GM21526 (cell line): ENCODE results near the gene UGP2.
A peak's percentile ranks its signal among the peaks of the same experiment; 100 is the strongest.
"Not testable (repeated sequence)": the region's sequence is repeated elsewhere in the genome, so short reads cannot be mapped to it uniquely, and the experiment has no call there.

ENCODE experiments used
- ATAC-seq: cut with Tn5 transposase; IDR thresholded peaks from one replicate; pipeline ENCODE4 v1.9.1; 2021; ENCODE audit warnings: moderate library complexity; ENCODE audit not compliant: unreplicated experiment, low FRiP score

The UGP2 gene

DNA sequence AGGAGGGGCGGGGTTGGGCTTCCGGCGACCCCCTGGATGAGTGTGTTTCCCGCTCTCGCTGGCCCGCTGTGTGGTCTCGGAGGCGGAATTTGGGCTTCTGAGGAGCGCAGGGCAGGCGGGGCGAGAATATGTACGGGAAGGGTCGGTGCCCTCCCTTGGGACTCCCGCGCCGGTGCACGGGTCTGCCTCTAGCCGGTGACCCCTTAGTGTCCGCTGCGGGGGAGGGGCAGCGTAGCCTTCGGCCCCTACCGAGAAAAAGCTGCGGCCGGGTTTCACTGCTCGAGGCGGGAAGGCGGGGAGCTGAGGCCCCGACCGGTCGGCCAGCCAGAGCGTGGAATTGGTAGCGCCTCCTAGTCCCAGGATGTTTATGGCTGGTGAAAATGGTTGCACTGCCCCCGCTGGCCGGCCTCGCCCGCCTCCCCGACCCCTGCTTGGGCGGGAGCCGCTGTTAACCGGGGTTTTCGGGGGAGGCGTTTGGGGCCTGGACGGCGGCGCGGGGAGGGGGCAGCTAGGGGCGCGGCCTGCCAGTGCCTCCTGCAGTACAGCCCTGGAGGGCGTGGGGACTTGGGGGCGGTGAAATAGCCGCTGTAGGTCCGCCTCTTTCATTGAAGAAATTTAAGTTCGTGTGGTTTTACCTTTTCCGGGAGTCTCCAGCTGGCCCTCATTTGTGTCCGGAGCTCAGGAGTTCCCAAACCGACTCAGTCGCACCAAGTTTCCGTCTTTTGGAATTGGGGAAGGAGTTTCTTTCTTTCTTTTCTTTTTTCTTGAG lies at the start of gene UGP2:
UGP2 (plus strand) TSS at position 643 of the 769 bp plus-strand sequence. CDS start 290 bp downstream, outside the sequence.
- peak; percentile 57 for ATAC-seq

DNA sequence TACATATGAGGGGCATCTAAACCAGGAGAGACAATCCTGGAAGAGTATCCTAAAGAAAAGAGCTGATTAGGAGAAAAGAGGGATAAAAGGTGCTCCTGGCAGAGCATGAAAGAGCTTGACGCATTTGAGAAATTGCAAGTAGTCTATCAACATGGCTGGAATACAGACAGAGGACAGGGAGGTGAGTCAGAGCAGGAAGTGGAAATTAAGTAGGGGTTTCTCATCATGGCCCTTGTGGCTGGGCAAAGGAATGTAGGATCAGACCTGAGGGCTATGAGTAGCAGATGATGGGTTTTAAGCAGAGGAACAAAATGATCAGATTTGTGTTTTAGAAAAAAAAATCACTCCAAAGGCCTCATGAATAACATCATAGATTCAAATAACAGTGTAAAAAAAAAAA lies 49.2 kb upstream of the UGP2 start:
- ATAC-seq = no peak

DNA sequence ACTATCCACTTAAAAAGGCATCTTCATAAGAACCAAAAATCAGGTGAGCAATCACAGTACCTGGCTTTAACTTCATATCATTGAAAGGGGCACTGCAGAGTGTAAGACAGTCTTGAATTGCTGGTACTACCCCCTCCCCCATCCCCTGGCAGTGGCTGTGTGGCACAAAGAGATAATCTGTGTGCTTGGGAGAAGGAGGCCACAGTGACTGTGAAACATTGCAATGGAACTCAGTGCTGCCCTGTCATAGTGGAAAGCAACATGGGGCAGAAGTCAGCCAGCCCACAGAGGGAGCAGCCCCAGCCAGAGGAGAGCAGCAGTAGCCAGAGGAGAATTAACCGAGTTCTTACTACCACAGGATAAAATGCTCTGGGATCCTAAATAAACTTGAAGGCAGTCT lies 45.3 kb upstream of the UGP2 start:
- no peak for ATAC-seq

DNA sequence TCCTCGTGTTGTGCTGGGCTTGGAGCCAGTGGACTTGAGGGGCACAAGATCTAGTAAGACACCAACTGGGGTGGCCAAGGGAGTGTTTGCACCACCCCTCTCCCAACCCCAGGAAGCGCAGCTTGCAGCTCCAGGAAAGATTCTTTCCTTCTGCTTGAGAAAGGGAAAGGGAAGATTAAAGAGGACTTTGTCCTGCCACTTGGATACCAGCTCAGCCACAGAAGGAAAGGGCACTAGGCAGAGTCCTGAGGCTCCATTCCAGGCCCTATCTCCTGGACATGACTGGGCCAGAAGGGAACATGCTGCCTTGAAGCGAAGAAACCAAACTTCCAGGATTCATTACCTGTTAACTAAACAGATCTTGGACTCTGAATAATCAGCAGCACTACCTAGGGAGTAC lies 44.9 kb upstream of the UGP2 start:
- no peak for ATAC-seq

DNA sequence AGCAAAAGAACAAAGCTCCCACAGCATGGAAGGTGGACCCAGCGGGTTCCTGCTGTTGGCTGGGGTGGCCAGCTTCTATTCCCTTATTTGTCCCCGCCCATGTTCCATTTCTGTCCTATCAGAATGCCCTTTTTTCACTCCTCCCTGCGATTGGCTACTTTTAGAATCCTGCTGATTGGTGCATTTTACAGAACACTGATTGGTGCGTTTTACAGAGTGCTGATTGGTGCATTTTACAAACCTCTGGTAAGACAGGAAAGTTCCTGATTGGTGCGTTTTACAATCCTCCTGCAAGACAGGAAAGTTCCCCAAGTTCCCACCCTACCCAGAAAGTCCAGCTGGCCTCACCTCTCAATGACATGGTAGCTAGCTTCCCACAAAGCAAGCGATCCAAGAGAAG lies 40.2 kb upstream of the UGP2 start:
- ATAC-seq = no peak

DNA sequence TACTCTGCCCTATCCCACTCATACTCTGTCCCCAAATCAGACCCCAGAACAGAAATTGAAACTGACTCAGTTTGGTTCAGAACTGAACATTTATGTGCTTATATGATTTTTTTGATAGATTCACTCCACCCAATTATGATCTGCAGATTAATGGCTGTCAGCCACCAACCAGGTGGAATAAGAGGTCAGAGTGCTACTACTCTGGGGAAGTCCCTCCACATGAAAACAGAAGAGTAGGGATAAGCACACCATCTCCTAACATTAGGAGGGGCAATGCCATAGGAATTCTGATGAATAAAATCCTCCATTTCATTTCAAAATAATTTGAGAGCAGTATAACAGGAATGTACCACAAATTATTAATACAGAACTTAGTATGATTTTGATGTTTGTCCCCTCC lies 36.3 kb upstream of the UGP2 start:
- ATAC-seq = no peak

DNA sequence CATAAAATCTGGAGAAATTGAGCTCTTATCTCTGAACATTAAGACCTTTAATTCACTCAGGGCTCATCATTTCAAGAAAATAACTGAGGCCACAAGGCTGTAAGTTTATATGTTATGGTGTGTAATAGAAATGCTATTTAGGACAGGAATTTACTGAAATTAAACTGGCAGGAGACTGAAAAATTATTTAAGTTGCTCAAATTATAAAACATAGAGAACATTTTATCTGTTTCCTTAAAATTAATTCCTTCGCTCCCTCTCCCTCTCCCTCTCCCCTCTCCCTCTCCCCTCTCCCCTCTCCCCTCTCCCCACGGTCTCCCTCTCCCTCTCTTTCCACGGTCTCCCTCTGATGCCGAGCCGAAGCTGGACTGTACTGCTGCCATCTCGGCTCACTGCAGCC lies 33.7 kb upstream of the UGP2 start:
- ATAC-seq = not testable (repeated sequence)

DNA sequence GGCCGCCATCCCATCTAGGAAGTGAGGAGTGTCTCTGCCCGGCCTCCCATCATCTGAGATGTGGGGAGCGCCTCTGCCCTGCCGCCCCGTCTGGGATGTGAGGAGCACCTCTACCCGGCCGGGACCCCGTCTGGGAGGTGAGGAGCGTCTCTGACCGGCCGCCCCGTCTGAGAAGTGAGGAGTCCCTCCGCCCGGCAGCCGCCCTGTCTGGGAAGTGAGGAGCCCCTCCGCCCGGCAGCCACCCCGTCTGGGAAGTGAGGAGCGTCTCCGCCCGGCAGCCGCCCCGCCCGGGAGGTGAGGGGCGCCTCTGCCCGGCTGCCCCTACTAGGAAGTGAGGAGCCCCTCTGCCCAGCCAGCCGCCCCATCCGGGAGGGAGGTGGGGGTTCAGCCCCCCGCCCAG lies 32.8 kb upstream of the UGP2 start:
- not testable (repeated sequence) for ATAC-seq

DNA sequence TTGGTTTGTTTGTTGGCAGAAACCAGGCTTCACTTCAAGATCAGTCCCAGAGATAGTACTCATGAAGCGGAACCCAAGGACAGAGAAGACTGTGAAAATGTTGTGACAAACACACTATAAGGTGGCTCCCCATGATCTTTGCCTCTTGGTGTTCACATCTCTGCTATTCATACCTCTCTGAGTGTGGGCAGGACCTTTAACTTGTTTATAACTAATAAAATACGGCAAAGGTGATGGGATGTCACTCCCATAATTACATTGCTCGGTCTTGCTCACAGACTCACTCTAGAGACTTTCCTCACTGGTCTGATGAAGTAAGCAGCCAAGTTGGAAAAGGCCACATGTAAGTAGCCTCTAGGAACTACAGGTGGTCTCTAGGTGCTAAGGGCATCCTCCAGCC lies 30.6 kb upstream of the UGP2 start:
- no peak for ATAC-seq

DNA sequence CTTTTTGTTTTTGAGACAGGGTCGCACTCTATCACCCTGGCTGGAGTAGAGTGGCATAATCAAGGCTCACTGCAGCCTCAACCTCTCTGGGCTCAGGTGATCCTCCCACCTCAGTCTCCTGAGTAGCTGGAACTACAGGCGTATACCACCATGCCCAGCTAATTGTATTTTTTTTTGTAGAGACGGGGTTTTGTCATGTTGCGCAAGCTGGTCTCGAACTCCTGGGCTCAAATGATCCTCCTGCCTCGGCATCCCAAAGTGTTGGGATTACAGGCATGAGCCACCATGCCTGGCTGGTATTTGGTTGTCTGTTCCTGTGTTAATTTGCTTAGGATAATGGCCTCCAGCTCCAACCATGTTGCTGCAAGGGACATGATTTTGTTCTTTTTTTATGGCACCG lies 29.8 kb upstream of the UGP2 start:
- not testable (repeated sequence) for ATAC-seq

DNA sequence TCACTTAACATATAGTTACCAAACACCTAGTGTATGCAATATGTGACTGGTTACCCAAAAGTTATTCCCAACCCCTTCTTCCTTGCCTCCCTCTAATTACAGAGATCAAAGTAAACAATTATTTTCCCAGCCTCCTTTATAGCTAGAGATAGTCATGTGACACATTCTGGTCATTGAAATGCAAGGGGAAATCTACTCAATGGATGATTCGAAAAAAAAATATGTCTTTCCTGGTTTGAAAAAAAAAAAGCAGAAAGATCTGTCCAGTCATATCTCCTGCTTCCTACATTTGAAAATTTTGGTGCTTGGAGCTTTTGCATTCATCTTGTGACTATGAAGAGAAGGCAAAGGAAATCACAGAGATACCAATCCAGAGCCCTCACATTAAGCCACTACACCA lies 27.6 kb upstream of the UGP2 start:
- no peak for ATAC-seq

DNA sequence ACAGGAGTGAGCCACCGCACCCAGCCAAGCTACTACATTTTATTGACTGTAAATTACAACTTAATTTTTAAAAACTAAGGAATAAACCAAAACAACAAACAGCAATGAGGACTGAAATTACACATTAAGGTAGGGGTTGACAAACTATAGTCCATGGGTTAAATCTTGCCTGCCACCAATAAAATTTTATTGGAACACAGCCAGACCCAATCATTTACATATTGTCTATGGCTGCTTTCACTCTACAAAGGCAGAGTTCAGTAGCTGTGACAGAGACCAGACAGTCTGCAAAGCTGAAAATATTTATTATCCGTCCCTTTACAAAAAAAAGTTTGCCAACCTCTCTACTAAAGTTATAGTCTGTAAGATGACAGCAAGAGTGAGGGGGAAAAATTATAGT lies 24.3 kb upstream of the UGP2 start:
- ATAC-seq = no peak

DNA sequence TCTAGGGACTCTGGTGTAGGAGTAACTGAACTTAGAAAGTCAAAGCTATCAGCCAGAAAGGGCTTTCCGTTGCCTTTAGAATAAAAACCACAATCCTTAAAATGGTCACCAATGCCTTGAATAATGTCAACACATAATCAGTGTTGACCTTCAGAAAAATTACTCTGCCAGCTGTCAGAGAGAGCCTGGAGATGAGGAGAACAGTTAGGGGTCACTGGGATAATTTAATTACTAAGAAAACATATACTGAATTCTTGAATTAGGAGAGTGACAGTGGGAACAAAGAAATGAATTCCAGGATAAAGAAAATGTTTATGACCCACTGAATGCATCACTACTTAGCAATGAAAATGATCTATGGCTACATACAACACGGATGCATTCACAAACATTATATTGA lies 23.4 kb upstream of the UGP2 start:
- no peak for ATAC-seq

DNA sequence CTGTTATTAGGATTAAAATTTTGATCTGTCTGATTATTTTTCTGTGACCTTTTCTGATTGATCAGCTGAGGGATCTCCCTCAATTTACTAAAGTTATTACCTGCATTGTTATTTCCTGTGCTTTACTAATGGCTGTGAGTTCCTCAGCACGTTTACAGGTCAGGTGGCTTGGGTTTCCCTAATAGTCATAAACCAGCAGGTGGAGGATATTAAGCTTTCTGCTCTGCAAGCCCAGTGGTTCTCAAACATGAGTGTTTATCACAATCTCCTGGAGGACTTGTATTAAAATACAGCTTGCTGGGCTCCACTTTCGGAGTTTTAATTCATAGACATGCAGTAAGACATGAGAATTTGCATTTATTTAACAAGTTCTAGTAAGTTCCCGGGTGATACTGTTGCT lies 22.4 kb upstream of the UGP2 start:
- ATAC-seq = no peak

DNA sequence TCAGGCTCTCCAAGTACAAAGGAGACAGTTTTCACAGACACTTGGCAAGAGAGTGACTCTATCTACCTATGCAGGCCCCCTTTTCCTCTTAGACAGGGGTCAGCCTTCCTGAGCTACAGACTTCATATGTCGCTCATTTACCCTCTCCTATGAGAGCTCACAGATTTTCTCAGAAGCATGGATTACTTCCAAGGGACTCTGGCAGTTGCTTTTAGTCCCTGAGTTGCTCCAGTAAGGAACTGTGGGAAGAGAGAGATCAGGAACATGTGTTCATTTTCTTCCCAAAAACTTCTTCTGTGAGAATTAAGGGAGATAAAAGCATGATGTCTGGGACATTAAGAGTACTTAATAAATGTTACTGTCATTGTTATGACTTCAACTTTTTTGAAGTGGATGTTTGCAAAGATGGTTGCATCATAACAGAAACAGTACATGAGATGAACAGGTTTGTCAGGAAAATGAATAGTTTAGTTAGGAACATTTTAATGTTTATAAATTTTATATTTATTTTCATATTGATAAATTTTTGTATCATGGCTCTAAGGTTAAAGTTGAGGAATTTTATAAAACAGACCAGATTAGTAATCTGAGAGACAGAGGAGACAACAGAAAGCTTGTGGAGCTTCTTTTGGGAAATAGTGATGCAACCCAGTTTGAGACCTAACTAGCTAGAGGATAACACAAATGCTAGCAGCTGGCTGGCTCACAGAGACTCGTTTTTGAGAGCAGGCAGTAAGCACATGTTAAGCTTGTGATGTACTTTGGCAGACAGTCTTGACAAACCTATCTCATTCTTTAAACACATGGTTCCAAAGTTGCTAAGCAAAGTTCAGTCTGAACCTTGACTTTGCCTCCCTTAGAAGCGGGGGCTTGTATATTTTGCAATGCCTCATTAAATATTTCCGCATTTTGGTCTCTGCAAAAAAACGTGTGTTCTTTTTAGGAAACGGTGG lies 21.7 kb upstream of the UGP2 start:
- ATAC-seq = no peak

DNA sequence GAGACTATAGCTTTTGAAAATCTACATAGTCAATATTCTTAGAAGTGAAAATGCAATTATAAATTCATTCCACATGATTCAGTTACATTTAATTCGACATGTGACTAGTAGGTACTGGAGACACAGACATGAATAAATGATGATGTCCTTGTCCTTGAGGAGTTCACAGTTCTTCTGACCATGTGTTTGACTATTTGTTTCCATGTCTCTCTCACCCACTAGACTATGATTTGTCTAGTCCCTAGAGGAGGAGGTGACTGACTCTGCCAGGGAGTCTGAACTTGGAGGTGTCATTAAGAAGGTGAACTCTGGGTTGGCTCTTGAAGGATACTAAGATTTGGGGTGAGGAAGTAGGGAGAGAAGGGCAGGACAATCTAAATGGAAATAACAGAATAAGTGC lies 20.7 kb upstream of the UGP2 start:
- no peak for ATAC-seq

DNA sequence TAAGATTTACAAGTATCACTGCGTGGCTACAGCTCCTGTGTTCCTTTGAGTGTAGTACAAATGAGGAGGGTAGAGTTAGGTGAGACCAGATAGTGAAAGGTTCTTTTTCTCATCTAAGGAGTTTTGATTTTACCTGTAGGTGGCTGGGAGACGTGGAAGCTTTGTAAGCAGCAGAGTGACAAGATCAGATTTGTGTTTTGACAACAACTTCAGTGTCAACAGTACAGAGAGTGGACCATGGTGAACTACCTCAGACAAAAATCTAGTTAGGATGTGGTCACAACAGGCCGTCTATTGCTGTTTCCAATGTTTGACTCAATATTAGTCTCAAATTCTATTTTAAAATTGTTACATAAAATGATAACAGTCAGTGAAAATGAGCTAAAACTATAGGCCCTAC lies 20.3 kb upstream of the UGP2 start:
- ATAC-seq = no peak

DNA sequence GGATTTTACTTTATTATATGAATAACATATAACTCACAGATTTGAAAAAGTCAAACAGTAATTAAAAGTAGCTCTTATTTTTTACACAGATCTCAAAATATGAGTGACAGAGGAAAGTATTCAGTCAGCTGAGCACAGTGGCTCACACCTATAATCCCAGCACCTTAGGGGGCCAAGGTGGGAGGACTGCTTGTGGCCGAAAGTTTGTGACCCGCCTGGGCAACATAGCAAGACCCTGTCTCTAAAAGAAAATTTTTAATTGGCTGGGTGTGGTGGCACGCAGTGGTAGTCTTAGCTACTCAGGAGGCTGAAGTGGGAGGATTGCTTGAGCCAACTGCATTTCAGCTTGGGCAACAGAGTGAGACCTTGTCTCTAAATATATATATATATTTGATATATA lies 19.2 kb upstream of the UGP2 start:
- ATAC-seq = no peak

DNA sequence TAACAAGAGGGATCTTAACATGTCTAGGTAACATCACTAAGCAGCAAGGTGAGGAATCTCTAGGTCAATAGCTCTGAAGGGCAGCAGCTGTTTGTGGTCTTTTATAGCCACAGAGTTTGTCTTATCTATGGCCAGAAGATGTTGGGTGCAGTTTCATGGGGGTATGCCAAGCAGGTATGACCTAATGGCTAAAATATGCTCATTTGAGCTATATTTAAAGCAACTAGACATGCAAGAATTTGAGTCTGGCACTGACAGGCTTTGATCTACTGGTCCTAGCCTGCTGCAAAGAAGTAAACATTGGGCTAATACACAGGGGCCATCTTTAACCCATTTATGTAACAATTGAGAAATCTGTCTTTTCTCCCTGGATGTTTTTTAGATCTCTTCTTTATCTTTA lies 13.9 kb upstream of the UGP2 start:
- ATAC-seq = no peak

DNA sequence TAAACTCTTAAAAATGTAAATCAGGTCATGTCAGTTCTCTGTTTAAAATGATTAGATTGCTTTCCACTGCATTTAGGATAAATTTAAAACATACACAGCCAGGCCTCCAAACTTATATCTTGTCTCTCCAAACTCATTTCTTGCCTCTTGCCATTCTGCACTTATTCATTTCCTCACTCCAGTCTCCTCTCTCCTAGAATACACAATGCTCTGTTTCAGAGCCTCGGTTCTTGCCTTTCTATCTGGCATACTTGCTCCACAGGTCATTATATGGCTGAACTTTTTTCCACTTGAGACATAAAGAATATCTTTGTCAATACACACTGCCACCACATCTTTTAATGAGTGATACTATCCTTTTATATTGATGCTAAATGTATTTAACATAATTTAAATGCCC lies 10.5 kb upstream of the UGP2 start:
- ATAC-seq = no peak

DNA sequence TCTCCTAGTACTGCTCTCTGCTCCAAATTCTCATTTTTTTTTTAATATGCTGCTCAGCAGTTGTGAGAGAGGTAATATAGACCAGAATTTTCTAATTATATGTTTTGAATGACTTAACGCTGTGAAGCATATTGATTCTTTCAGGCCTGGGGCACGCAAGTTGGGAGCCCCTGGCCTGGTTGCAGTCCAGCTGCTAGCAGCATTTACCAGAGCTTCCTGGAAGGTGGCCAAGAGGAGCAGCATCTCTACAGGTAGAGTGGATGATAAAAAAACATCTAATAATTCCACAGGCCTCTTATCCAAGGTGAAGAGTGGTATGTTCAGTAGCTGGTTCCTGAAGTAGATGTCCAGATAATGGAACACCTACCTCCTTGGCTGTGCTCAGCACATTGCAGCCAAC lies 7.3 kb upstream of the UGP2 start:
- ATAC-seq = no peak
